HK-2 (cell line): ENCODE measurements around the gene SNX9.
"Not testable (repeated sequence)": the region's sequence is repeated elsewhere in the genome, so short reads cannot be mapped to it uniquely, and the experiment has no call there.

Source experiments
- DNase-seq: peaks from one replicate; pipeline ENCODE4 v3.0.0-alpha.2; 2018; ENCODE audit not compliant: unreplicated experiment

SNX9 gene

DNA sequence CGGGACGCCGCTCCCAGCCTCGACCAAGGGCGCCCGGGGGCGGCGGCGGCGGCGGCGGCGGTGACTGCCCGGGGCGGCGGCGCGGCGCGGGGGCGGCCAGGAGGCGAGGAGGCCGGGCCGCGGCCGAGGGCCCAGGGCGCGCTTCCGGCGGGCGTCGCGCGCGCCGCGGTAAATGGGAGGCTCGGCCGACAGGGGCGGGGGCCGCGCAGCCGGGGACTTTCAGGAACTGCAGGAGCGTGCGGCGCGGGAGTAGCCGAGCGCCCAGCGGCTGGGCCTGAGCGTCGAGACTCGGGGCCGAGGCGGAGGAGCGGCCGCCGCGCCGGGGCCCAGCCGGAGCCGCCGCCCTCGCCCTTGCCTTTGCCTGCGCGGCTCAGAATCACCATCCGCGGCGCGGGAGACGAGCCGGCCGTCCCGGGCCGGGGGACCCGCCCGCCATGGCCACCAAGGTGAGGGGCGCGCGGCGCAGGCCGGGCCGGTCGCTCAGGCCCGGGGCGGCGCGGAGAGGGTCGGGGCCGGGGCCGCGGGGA lies at the start of gene SNX9:
TSS of gene SNX9 (plus strand) at position 246 of the 527 bp plus-strand sequence. CDS start at position 435, 189 bp downstream.
- peak; percentile 74 for DNase-seq

- DNase-seq = no peak
These were observed 49.7 kb upstream of the SNX9 start for GRCh38 chr6:157773248-157773773.

DNA sequence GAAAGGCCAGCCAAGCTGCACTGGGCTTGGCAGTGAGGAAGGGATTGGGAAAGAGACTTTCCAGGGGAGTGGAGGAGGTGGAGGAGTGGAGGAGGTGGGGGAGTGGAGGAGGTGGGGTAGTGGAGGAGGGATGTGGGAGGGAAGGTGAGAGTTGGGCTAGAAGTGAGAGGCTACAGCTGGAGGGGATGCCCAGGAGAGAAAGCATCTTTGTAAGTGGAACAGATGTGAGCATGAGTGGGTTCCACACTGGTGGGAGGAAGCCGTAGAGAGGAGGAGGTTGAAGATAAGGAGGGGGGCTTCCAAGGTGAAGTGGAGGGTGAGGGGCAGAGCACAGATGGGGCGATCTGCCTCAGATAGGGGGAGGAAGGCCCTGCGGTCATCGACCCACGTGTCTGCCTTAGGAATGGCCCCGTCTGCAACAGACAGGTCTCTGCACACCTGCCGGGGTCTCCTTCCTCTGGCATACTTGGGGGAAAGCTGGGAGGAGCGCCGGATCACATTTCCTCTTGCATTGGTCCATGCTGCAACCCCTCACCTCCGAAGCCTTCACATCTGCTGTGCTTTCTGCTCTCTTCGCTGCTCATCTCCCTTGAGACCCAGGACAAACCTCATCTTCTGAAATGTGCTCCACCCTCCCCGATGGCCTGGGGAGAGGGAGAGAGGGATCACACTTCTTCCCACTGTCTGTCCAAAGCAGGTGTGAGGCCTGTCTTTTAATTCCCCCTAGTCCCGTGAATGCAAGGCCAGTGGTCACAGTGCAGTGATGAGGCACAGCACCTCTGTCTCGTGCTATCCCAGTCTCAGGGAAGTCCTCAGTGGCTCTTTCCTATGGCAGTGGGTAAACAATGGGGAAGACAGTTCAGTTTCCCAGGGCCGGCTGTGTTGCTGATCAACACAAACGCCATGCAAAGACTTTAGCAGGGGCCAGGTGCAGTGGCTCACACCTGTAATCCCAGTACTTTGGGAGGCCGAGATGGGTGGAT lies 48.6 kb upstream of the SNX9 start:
- DNase-seq = no peak

DNA sequence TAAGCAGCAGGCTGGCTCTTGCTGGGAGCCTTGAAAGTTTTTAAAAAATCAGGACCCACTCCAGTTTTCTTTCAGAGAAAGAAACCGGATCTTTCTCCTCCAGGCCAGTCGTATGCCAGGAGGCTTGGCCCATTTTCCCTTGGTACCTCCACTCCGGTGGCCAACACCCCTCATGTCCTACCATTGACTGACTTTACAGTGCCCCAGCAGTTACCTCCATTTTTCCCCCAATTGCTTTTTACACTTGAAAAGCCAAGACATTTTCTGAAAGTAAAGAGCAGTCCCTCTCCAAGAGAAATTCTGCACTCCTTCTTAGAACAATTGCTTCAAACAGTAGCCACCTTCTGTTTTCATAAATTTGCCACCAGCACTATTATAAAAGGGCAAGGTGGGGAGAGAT lies 47.7 kb upstream of the SNX9 start:
- no peak for DNase-seq

DNA sequence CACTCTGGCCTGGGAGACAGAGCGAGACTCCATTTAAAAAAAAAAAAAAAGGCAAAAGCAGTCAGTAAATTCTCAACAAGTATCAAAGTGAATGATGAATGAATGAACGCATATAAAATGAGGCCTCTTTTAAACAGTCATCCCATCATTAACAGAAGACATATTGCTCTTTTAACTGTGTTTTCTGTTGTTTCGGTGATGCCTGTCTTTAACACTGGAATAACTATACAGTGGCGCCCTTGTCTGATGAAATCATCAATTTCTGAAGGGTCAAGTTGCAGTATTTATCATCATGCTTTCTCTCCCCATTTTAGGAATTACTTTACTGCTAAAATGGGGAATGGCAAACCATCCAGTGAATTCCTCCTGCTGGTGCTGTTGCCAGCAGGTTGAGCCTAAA lies 45.7 kb upstream of the SNX9 start:
- DNase-seq = no peak

- no peak for DNase-seq
These were observed 44.3 kb upstream of the SNX9 start for GRCh38 chr6:157778719-157779118.

- DNase-seq = no peak
These were observed 43.1 kb upstream of the SNX9 start for GRCh38 chr6:157779705-157780604.

GRCh38 chr6:157785636-157786035 lies 37.4 kb upstream of the SNX9 start:
- DNase-seq = no peak

DNA sequence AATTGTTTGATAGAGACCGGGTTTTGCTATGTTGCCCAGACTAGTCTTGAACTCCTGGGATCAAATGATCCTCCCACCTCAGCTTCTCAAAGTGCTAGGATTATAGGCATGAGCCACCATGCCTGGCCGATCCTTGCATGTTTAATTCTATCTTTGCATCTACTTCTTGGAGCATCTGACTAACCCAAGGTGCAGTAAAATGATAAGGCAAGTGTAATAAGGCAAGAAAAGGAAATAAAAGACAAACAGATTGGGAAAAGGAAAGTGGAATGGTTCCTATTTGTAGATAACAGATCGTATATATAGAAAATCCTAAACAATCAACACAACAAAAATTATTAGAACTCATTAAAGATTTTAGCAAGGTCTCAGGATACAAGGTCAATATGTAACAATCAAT lies 36.8 kb upstream of the SNX9 start:
- no peak for DNase-seq

DNA sequence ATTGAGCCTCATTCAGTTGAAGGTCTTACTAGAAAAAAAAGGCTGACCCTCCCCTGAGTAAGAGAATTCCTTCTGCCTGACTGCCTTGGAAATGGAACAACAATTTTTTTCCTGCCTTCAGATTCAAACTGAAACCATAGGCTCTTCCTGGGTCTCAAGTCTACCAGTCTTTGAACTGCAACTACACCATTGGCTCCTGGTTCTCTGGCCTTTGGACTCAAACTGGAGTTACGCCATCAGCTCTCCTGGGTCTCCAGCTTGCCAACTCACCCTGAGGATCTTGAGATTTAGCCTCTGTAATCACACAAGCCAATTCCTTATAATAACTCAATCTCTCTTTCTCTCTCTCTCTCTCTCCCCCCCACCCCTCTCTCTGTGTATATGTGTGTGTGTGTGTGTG lies 36.0 kb upstream of the SNX9 start:
- no peak for DNase-seq

DNA sequence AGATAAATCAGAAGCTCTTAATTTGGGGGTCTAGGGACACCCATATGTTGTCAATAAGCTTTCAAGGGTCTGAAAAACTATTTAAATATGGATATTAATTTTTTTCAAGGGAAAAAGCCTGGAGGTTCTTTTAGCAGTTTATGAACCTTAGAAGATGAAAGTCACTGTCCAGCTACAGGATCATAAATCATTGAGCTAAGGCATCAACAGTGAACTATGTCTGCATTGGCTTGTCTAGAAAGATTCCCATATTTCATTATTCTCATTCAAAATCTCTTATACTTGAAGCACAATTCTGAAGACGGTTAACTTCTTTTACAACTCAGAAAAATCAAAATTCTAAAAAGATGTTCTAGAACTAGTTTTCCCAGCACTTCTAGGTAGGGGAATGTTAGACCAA lies 34.9 kb upstream of the SNX9 start:
- DNase-seq = no peak

GRCh38 chr6:157789297-157789696 lies 33.7 kb upstream of the SNX9 start:
- DNase-seq = no peak

DNA sequence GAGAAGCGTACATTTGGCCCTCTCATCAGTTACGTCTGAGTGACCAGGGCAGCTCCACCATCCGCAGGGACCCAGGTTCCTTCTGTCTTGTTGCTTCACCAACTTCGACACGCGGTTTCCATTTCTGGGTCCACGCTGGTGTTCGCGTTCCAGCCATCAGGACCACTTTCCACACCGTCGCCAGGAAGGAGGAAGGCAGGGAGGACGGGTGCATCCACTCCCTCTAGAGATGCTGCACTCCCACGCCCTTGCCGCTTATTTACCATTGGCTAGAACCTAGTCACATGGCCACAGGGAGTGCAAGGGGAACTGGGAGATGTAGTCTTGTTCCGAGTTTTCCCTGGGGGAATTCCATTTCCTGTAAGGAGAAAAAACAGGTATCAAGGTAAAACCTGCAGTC lies 33.2 kb upstream of the SNX9 start:
- no peak for DNase-seq

- DNase-seq = no peak
These were observed 32.4 kb upstream of the SNX9 start for GRCh38 chr6:157790548-157791160.

GRCh38 chr6:157791450-157791849 lies 31.6 kb upstream of the SNX9 start:
- DNase-seq = no peak

GRCh38 chr6:157792671-157793070 lies 30.4 kb upstream of the SNX9 start:
- no peak for DNase-seq

DNA sequence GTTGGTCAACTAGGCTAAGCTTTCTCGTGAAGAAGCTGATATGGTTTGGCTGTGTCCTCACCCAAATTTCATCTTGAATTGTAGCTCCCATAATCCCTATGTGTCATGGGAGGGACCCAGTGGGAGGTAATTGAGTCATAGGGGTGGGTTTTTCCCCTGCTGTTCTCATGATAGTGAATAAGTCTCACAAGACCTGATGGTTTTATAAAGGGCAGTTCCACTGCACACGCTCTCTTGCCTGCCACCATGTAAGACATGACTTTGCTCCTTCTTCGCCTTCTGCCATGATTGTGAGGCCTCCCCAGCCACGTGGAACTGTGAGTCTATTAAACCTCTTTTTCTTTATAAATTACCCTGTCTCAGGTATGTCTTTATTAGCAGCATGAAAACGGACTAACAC lies 29.0 kb upstream of the SNX9 start:
- DNase-seq = not testable (repeated sequence)

- no peak for DNase-seq
These were observed 27.2 kb upstream of the SNX9 start for GRCh38 chr6:157795841-157796240.

- DNase-seq = no peak
These were observed 24.2 kb upstream of the SNX9 start for GRCh38 chr6:157798851-157799250.

GRCh38 chr6:157799561-157799960 lies 23.5 kb upstream of the SNX9 start:
- not testable (repeated sequence) for DNase-seq

- no peak for DNase-seq
These were observed 22.4 kb upstream of the SNX9 start for GRCh38 chr6:157800420-157801237.
